Measurements from ENCODE around the gene FGF5.

The FGF5 gene

DNA sequence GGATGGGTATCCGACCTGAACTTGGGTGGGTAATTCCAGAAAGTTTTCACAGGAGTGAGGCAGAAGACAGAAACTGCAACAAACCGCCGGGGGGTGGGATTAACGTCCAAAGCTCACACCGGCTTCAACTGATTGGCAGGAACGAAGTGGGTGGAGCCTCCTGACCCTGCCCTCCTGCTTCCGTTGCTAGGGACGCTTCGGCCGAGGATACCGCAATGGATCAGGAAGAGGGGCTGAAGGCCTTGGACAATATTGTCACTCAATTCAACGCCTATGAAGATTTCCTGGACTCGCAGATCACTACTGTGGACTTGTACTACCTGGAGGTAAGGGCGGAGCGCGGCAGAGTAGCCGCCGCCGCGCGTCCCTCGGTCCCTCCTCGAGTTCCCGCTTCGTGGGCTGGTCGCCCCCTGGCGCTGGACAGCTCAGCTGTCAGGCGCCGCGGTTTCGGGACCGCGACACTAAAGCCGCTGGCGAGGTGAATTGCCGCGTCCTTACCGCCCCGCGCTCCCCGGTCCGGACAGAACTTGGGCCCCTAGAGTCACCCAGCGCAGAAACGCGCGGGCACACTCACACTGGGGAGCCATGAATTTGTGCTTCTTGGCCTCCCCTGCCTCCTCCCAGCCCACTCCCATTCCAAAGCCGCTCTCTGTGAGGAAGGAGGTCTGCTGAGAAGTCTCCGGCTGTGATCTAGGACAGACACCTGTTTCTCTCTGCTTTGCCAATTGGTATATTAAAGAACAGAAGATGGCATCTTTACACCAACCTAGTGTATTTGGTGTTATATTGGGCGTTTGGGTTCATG, 69.3 kb downstream of the FGF5 start, which contains the start of gene CFAP299:
Gene CFAP299, plus strand, starts transcription at position 177 of the 805 bp plus-strand sequence.
- DNase-seq: peak in 44 of 51 donors; percentile 2 to 65 (median 32)

DNA sequence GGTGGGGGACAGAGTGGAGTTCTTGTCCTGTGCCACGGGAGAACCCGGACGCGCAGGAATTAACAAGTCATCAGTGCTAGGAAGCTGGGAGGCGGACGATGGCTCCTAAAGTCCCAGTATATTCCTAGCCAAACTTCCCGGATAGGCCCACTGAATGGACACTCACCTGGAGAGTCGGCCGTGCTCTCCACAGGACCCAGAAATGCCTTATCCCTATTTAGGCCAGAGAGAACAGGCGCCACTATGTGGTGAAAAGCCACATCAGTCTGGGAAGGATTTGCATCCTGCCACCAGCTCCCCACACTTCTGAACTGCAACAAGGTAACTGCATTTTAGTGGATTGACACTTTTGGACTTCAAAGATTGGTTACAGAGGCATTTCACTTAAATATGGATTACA, 70.1 kb downstream of the FGF5 start:
- DNase-seq: peak in 5 of 51 donors; percentile 1 to 7 (median 1)

GRCh38 chr4:80340036-80340435, 73.6 kb downstream of the FGF5 start:
- DNase-seq: no peak

Measured in hypothalamus (tissue), 51 donors.